BJ (cell line): ENCODE data around the gene RAB1A. TPM values are rescaled to one million over a fixed set of nuclear protein-coding genes. Genes with fewer than 3 reads are reported as not detected.

Experiments
- CTCF ChIA-PET: fragments of 350-600 bp; formaldehyde crosslinking; extraction: SDS; loops from one replicate; lab custom pipeline; 2021; ENCODE audit warnings: antibody characterized with exemption, inconsistent platforms; lab: Yijun Ruan, JAX
- POLR2A ChIA-PET: fragments of 300-600 bp; sonication (Branson Sonifier 250); formaldehyde crosslinking; extraction: SDS; loops from one replicate; lab custom pipeline; 2021; ENCODE audit warnings: antibody characterized with exemption; lab: Charles Lee
- DNase-seq: peaks from one replicate; pipeline ENCODE4 v3.0.0-alpha.2; 2011; ENCODE audit warnings: low read depth
- H3K27me3 ChIP-seq: 2 replicates; pipeline ENCODE4 v1.6.0; 2011; ENCODE audit warnings: low read length; ENCODE audit not compliant: control insufficient read depth, insufficient read depth
- H3K36me3 ChIP-seq: 2 replicates; pipeline ENCODE4 v1.5.1; 2011; ENCODE audit warnings: low read length; ENCODE audit not compliant: control insufficient read depth, insufficient read depth
- H3K4me3 ChIP-seq: 2 replicates; pipeline ENCODE4 v1.5.1; 2011; ENCODE audit warnings: low read depth, mild to moderate bottlenecking, control low read depth, low read length
- CTCF ChIP-seq: IDR thresholded peaks from 2 replicates; pipeline ENCODE4 v1.5.1; 2011; ENCODE audit warnings: low read depth, mild to moderate bottlenecking, control low read depth, inconsistent platforms, low read length, moderate library complexity; ENCODE audit not compliant: insufficient read depth
- polyA plus RNA-seq: library from polyadenylated mRNA; depleted of rRNA; stranded (reverse); fragments of >200 nt; gene quantifications from 2 replicates; pipeline ENCODE4 v1.2.3, GENCODE V29; 2011

RAB1A gene
- polyA plus RNA-seq, 1 experiment: 90.6 TPM

GRCh38 chr2:65113229-65113628 is 16.7 kb downstream of the RAB1A start:
- H3K4me3 ChIP-seq: no peak overlapping the region
- CTCF ChIA-PET: interaction anchor here (1.5 kb wide), 1 partner anchor 73 kb away, joined by 3 read pairs; no protein-coding TSS in a partner anchor
- no peaks in the 10 kb centered on the region for H3K27me3 ChIP-seq
- TF ChIP-seq CTCF: no peak
- H3K36me3 ChIP-seq: no peaks in the 10 kb centered on the region
- POLR2A ChIA-PET: no interaction called here
- DNase-seq: no peak

GRCh38 chr2:65112633-65113032 is 17.3 kb downstream of the RAB1A start:
- Histone ChIP-seq H3K4me3 (no peak overlapping the region), H3K36me3 (0 out of 2 replicates have a peak, but pooled peaks cover under 1% of the 10 kb centered on the region), H3K27me3 (no peaks in the 10 kb centered on the region)
- no peak for DNase-seq
- CTCF ChIA-PET: interaction anchor here (1.1 to 1.5 kb wide), 2 partner anchors 17 to 74 kb away, joined by 3 to 4 read pairs; partner anchors contain the start of gene RAB1A
- TF ChIP-seq CTCF: no peak
- POLR2A ChIA-PET: no interaction called here

- no peaks in the 10 kb centered on the region for H3K27me3 ChIP-seq
- DNase-seq: no peak
- ChIA-PET POLR2A (no interaction called here), CTCF (no interaction called here)
- 0 out of 2 replicates have a peak, but pooled peaks cover 1% of the 10 kb centered on the region for H3K36me3 ChIP-seq
- H3K4me3 ChIP-seq: no peak overlapping the region
- TF ChIP-seq CTCF: no peak
Observed at GRCh38 chr2:65108780-65109179, 21.1 kb downstream of the RAB1A start.

GRCh38 chr2:65107530-65107929 is 22.4 kb downstream of the RAB1A start:
- no peaks in the 10 kb centered on the region for H3K27me3 ChIP-seq
- H3K4me3 ChIP-seq: no peak overlapping the region
- POLR2A ChIA-PET: no interaction called here
- peaks cover 2% of the 10 kb centered on the region; the same call in 1 of the 2 replicates for H3K36me3 ChIP-seq
- CTCF ChIA-PET: no interaction called here
- DNase-seq: no peak
- no peak for TF ChIP-seq CTCF

GRCh38 chr2:65103013-65103715 is 26.7 kb downstream of the RAB1A start:
- no peaks in the 10 kb centered on the region for H3K27me3 ChIP-seq
- no peak for DNase-seq
- TF ChIP-seq CTCF: no peak
- ChIA-PET POLR2A (no interaction called here), CTCF (interaction anchor here (0.7 to 1.4 kb wide), 2 partner anchors 66 to 400 kb away, joined by 3 to 4 read pairs; no protein-coding TSS in a partner anchor)
- H3K4me3 ChIP-seq: no peak overlapping the region
- H3K36me3 ChIP-seq: peaks cover 5% of the 10 kb centered on the region
